HG03045 (cell line): ENCODE measurements around the gene SCAMP1.
"Not testable (repeated sequence)": the region's sequence is repeated elsewhere in the genome, so short reads cannot be mapped to it uniquely, and the experiment has no call there.

ENCODE experiments used
- ATAC-seq: cut with Tn5 transposase; IDR thresholded peaks from one replicate; pipeline ENCODE4 v1.9.1; 2021; ENCODE audit warnings: mild to moderate bottlenecking, moderate library complexity; ENCODE audit not compliant: unreplicated experiment

The SCAMP1 gene

GRCh38 chr5:78359831-78360673 lies at the start of gene SCAMP1:
TSS of gene SCAMP1 (plus strand) at chr5:78360617. CDS start at chr5:78360672, 55 bp downstream.
- peak; percentile 85 for ATAC-seq

GRCh38 chr5:78317515-78317914 lies 42.9 kb upstream of the SCAMP1 start:
- ATAC-seq = no peak

GRCh38 chr5:78318337-78318736 lies 42.1 kb upstream of the SCAMP1 start:
- ATAC-seq = no peak

GRCh38 chr5:78320401-78320800 lies 40.0 kb upstream of the SCAMP1 start:
- ATAC-seq = no peak

- ATAC-seq = no peak
Observed at GRCh38 chr5:78323241-78323640, 37.2 kb upstream of the SCAMP1 start.

- ATAC-seq = no peak
Observed at GRCh38 chr5:78326930-78327329, 33.5 kb upstream of the SCAMP1 start.

- ATAC-seq = no peak
Observed at GRCh38 chr5:78327761-78328510, 32.5 kb upstream of the SCAMP1 start.

- ATAC-seq = no peak
Observed at GRCh38 chr5:78328585-78329173, 31.7 kb upstream of the SCAMP1 start.

GRCh38 chr5:78331523-78332080 lies 28.8 kb upstream of the SCAMP1 start:
- ATAC-seq = no peak

- no peak for ATAC-seq
Observed at GRCh38 chr5:78334811-78335210, 25.6 kb upstream of the SCAMP1 start.

GRCh38 chr5:78335976-78336375 lies 24.4 kb upstream of the SCAMP1 start:
- no peak for ATAC-seq

GRCh38 chr5:78336698-78337097 lies 23.7 kb upstream of the SCAMP1 start:
- no peak for ATAC-seq

- ATAC-seq = no peak
Observed at GRCh38 chr5:78339617-78340436, 20.6 kb upstream of the SCAMP1 start.

- no peak for ATAC-seq
Observed at GRCh38 chr5:78341440-78341839, 19.0 kb upstream of the SCAMP1 start.

- no peak for ATAC-seq
Observed at GRCh38 chr5:78345485-78345884, 14.9 kb upstream of the SCAMP1 start.

GRCh38 chr5:78353520-78353919 lies 6.9 kb upstream of the SCAMP1 start:
- no peak for ATAC-seq

GRCh38 chr5:78354066-78354670 lies 6.2 kb upstream of the SCAMP1 start:
- no peak for ATAC-seq

- ATAC-seq = no peak
Observed at GRCh38 chr5:78355561-78355960, 4.9 kb upstream of the SCAMP1 start.

GRCh38 chr5:78359455-78359830 lies 974 bp upstream of the SCAMP1 start:
- ATAC-seq = not testable (repeated sequence)

GRCh38 chr5:78360674-78360923 lies 182 bp downstream of the SCAMP1 start:
- no peak for ATAC-seq
